ENCODE results near the gene RUNX2.

RUNX2 gene

GRCh38 chr6:45595010-45595851, 267.1 kb downstream of the RUNX2 start:
- DNase-seq = no peak

GRCh38 chr6:45597424-45597823, 269.3 kb downstream of the RUNX2 start:
- no peak for DNase-seq

- DNase-seq = no peak
These were observed 270.9 kb downstream of the RUNX2 start for GRCh38 chr6:45599053-45599452.

GRCh38 chr6:45605971-45606370, 277.8 kb downstream of the RUNX2 start:
- no peak for DNase-seq

- DNase-seq = no peak
These were observed 278.8 kb downstream of the RUNX2 start for GRCh38 chr6:45606831-45607400.

- no peak for DNase-seq
These were observed 279.7 kb downstream of the RUNX2 start for GRCh38 chr6:45607798-45608197.

- no peak for DNase-seq
These were observed 280.3 kb downstream of the RUNX2 start for GRCh38 chr6:45608252-45608913.

- no peak for DNase-seq
These were observed 281.1 kb downstream of the RUNX2 start for GRCh38 chr6:45609141-45609638.

- no peak for DNase-seq
These were observed 282.2 kb downstream of the RUNX2 start for GRCh38 chr6:45610374-45610773.

GRCh38 chr6:45610832-45611231, 282.7 kb downstream of the RUNX2 start:
- no peak for DNase-seq

GRCh38 chr6:45611491-45611890, 283.4 kb downstream of the RUNX2 start:
- no peak for DNase-seq

- DNase-seq = no peak
These were observed 285.5 kb downstream of the RUNX2 start for GRCh38 chr6:45613656-45614055.

GRCh38 chr6:45614488-45615285, 286.6 kb downstream of the RUNX2 start:
- no peak for DNase-seq

GRCh38 chr6:45616209-45616608, 288.1 kb downstream of the RUNX2 start:
- DNase-seq = no peak

- DNase-seq = no peak
These were observed 289.3 kb downstream of the RUNX2 start for GRCh38 chr6:45617441-45617840.

GRCh38 chr6:45618259-45618658, 290.1 kb downstream of the RUNX2 start:
- no peak for DNase-seq

- DNase-seq = no peak
These were observed 291.2 kb downstream of the RUNX2 start for GRCh38 chr6:45619211-45619760.

GRCh38 chr6:45619994-45620471, 291.9 kb downstream of the RUNX2 start:
- DNase-seq = no peak

- DNase-seq = no peak
These were observed 296.1 kb downstream of the RUNX2 start for GRCh38 chr6:45624228-45624627.

GRCh38 chr6:45625191-45625664, 297.1 kb downstream of the RUNX2 start:
- DNase-seq = no peak

GRCh38 chr6:45626087-45626891, 298.2 kb downstream of the RUNX2 start:
- no peak for DNase-seq

GRCh38 chr6:45630314-45630713, 302.2 kb downstream of the RUNX2 start:
- no peak for DNase-seq

Measured in NCI-H187 treated with DMSO at 0.1 percent for 48 hours (cell line).